HG02610 (cell line): Measurements from ENCODE around the gene TMEM209.
A peak's percentile ranks its signal among the peaks of the same experiment; 100 is the strongest.

Source experiments
- ATAC-seq: cut with Tn5 transposase; IDR thresholded peaks from one replicate; pipeline ENCODE4 v1.9.1; 2021; ENCODE audit warnings: mild to moderate bottlenecking, moderate library complexity; ENCODE audit not compliant: unreplicated experiment

The TMEM209 gene

GRCh38 chr7:130144312-130145171 is 60.7 kb downstream of the TMEM209 start:
- ATAC-seq, result no peak

GRCh38 chr7:130143986-130144311 is 61.3 kb downstream of the TMEM209 start:
- ATAC-seq, result no peak

- ATAC-seq, result no peak
These were observed 61.9 kb downstream of the TMEM209 start for GRCh38 chr7:130143334-130143732.

- no peak for ATAC-seq
These were observed 62.4 kb downstream of the TMEM209 start for GRCh38 chr7:130142654-130143333.

- ATAC-seq, result peak; percentile 17
These were observed 63.1 kb downstream of the TMEM209 start for GRCh38 chr7:130141884-130142653.

GRCh38 chr7:130141161-130141883 is 63.9 kb downstream of the TMEM209 start:
- peak; percentile 68 for ATAC-seq

GRCh38 chr7:130140551-130141160 is 64.5 kb downstream of the TMEM209 start:
- no peak for ATAC-seq

GRCh38 chr7:130139193-130139960 is 65.8 kb downstream of the TMEM209 start:
- no peak for ATAC-seq

GRCh38 chr7:130137207-130137606 is 68.0 kb downstream of the TMEM209 start:
- ATAC-seq, result no peak

- no peak for ATAC-seq
These were observed 68.5 kb downstream of the TMEM209 start for GRCh38 chr7:130136579-130137167.

- no peak for ATAC-seq
These were observed 69.7 kb downstream of the TMEM209 start for GRCh38 chr7:130135208-130136205.

- ATAC-seq, result no peak
These were observed 70.5 kb downstream of the TMEM209 start for GRCh38 chr7:130134726-130135125.

- ATAC-seq, result no peak
These were observed 71.0 kb downstream of the TMEM209 start for GRCh38 chr7:130134106-130134636.

GRCh38 chr7:130133029-130133782 is 72.0 kb downstream of the TMEM209 start:
- ATAC-seq, result no peak

- ATAC-seq, result no peak
These were observed 73.0 kb downstream of the TMEM209 start for GRCh38 chr7:130131964-130132875.

GRCh38 chr7:130131191-130131834 is 73.9 kb downstream of the TMEM209 start:
- no peak for ATAC-seq
